Muscle layer of duodenum (tissue), 2 donors: ENCODE measurements around the gene MAGI2.

ENCODE experiments used
- H3K27ac ChIP-seq: one replicate; pipeline ENCODE4 v1.7.0; 2013; ENCODE audit warnings: mild to moderate bottlenecking, low read length
- H3K27me3 ChIP-seq: one replicate; pipeline ENCODE4 v1.7.0; 2013; ENCODE audit warnings: low read depth, mild to moderate bottlenecking, control low read depth, low read length
- H3K36me3 ChIP-seq, 2 donors: one replicate each; pipeline ENCODE4 v1.7.0; 2013; ENCODE audit warnings: low read length in 2 of 2, control low read depth in 1 of 2, mild to moderate bottlenecking in 1 of 2; ENCODE audit not compliant: insufficient read depth in 2 of 2, control insufficient read depth in 1 of 2
- H3K4me1 ChIP-seq, 2 donors: one replicate each; pipeline ENCODE4 v1.7.0; 2013; ENCODE audit warnings: low read length in 2 of 2, mild to moderate bottlenecking in 2 of 2, control low read depth in 1 of 2, moderate library complexity in 1 of 2; ENCODE audit not compliant: insufficient read depth in 2 of 2, control insufficient read depth in 1 of 2
- H3K4me3 ChIP-seq, 2 donors: one replicate each; pipeline ENCODE4 v1.7.0; 2013; ENCODE audit warnings: low read length in 2 of 2, low read depth in 1 of 2, mild to moderate bottlenecking in 1 of 2
- H3K9me3 ChIP-seq, 2 donors: one replicate each; pipeline ENCODE4 v1.7.0; 2013; ENCODE audit warnings: low read length in 2 of 2, control low read depth in 1 of 2, mild to moderate bottlenecking in 1 of 2; ENCODE audit not compliant: control insufficient read depth in 1 of 2
- donor health status: healthy.

MAGI2 gene

GRCh38 chr7:78073609-78074382 is 1379.7 kb downstream of the MAGI2 start:
- Histone ChIP-seq H3K4me3 (no peak overlapping the region), H3K9me3 (no peaks in the 10 kb centered on the region), H3K27ac (no peak overlapping the region), H3K36me3 (no peaks in the 10 kb centered on the region), H3K4me1 (peaks cover 0 to 6% of the 10 kb centered on the region in 2 donors), H3K27me3 (no peaks in the 10 kb centered on the region)

- no peak overlapping the region for H3K4me3 ChIP-seq
- H3K36me3 ChIP-seq = no peaks in the 10 kb centered on the region
- no peak overlapping the region for H3K27ac ChIP-seq
- no peaks in the 10 kb centered on the region for H3K9me3 ChIP-seq
- H3K27me3 ChIP-seq = no peaks in the 10 kb centered on the region
- H3K4me1 ChIP-seq = peaks cover 0 to 6% of the 10 kb centered on the region in 2 donors
Measured at GRCh38 chr7:78072201-78072590, 1381.3 kb downstream of the MAGI2 start.

- Histone ChIP-seq H3K9me3 (no peaks in the 10 kb centered on the region), H3K4me3 (no peak overlapping the region), H3K27ac (no peak overlapping the region), H3K4me1 (peaks cover 0 to 6% of the 10 kb centered on the region in 2 donors), H3K36me3 (no peaks in the 10 kb centered on the region), H3K27me3 (no peaks in the 10 kb centered on the region)
Measured at GRCh38 chr7:78071491-78072200, 1381.8 kb downstream of the MAGI2 start.

GRCh38 chr7:78066599-78066998 is 1386.9 kb downstream of the MAGI2 start:
- Histone ChIP-seq H3K4me3 (no peak overlapping the region), H3K27me3 (no peaks in the 10 kb centered on the region), H3K27ac (no peak overlapping the region)

GRCh38 chr7:78063758-78064157 is 1389.7 kb downstream of the MAGI2 start:
- Histone ChIP-seq H3K4me3 (no peak overlapping the region), H3K36me3 (no peaks in the 10 kb centered on the region), H3K9me3 (no peaks in the 10 kb centered on the region), H3K27me3 (no peaks in the 10 kb centered on the region), H3K4me1 (no peaks in the 10 kb centered on the region), H3K27ac (no peak overlapping the region)

More at GRCh38 chr7:78066599-78066998, 1386.9 kb downstream of the MAGI2 start:
- H3K9me3 ChIP-seq = no peaks in the 10 kb centered on the region
- no peaks in the 10 kb centered on the region for H3K36me3 ChIP-seq
- H3K4me1 ChIP-seq = no peaks in the 10 kb centered on the region

GRCh38 chr7:78062214-78062613 is 1391.3 kb downstream of the MAGI2 start:
- Histone ChIP-seq H3K9me3 (no peaks in the 10 kb centered on the region), H3K27me3 (no peaks in the 10 kb centered on the region), H3K36me3 (no peaks in the 10 kb centered on the region)

GRCh38 chr7:78057571-78057970 is 1395.9 kb downstream of the MAGI2 start:
- no peak overlapping the region for H3K4me3 ChIP-seq
- H3K9me3 ChIP-seq = no peaks in the 10 kb centered on the region
- no peaks in the 10 kb centered on the region for H3K36me3 ChIP-seq
- no peaks in the 10 kb centered on the region for H3K4me1 ChIP-seq
- no peak overlapping the region for H3K27ac ChIP-seq
- no peaks in the 10 kb centered on the region for H3K27me3 ChIP-seq

More at GRCh38 chr7:78062214-78062613, 1391.3 kb downstream of the MAGI2 start:
- H3K4me1 ChIP-seq = no peaks in the 10 kb centered on the region
- no peak overlapping the region for H3K4me3 ChIP-seq
- no peak overlapping the region for H3K27ac ChIP-seq

- Histone ChIP-seq H3K36me3 (no peaks in the 10 kb centered on the region), H3K4me3 (no peak overlapping the region), H3K27me3 (no peaks in the 10 kb centered on the region), H3K4me1 (no peaks in the 10 kb centered on the region), H3K27ac (no peak overlapping the region), H3K9me3 (no peaks in the 10 kb centered on the region)
Measured at GRCh38 chr7:78055599-78055998, 1397.9 kb downstream of the MAGI2 start.

- no peak overlapping the region for H3K27ac ChIP-seq
- H3K4me1 ChIP-seq = no peaks in the 10 kb centered on the region
- H3K27me3 ChIP-seq = no peaks in the 10 kb centered on the region
- no peaks in the 10 kb centered on the region for H3K9me3 ChIP-seq
- no peaks in the 10 kb centered on the region for H3K36me3 ChIP-seq
- no peak overlapping the region for H3K4me3 ChIP-seq
Measured at GRCh38 chr7:78055001-78055573, 1398.4 kb downstream of the MAGI2 start.

- Histone ChIP-seq H3K36me3 (no peaks in the 10 kb centered on the region), H3K4me3 (no peak overlapping the region), H3K27me3 (no peaks in the 10 kb centered on the region), H3K4me1 (no peaks in the 10 kb centered on the region), H3K27ac (no peak overlapping the region), H3K9me3 (no peaks in the 10 kb centered on the region)
Measured at GRCh38 chr7:78052112-78052511, 1401.4 kb downstream of the MAGI2 start.

- H3K4me3 ChIP-seq = no peak overlapping the region
- H3K9me3 ChIP-seq = no peaks in the 10 kb centered on the region
- no peak overlapping the region for H3K27ac ChIP-seq
- H3K27me3 ChIP-seq = no peaks in the 10 kb centered on the region
- H3K4me1 ChIP-seq = no peaks in the 10 kb centered on the region
- no peaks in the 10 kb centered on the region for H3K36me3 ChIP-seq
Measured at GRCh38 chr7:78047800-78048199, 1405.7 kb downstream of the MAGI2 start.
